ENCODE data around the gene GZMM. TPM values are rescaled to one million over a fixed set of nuclear protein-coding genes. Genes with fewer than 3 reads are reported as not detected.

Gene GZMM
- polyA plus RNA-seq, 1 of the 3 experiments (the other 2 are of a cell fraction): not detected

- H2AFZ ChIP-seq (ENCODE audit: low read depth): peak overlapping the region; percentile 52; the same call in 1 of the 2 replicates
- CTCF ChIA-PET: interaction anchor here (0.7 to 7.4 kb wide), 2 partner anchors 9 to 14 kb away, joined by 3 to 71 read pairs; no protein-coding TSS in a partner anchor
- H3K9ac ChIP-seq: no peak overlapping the region
These were observed 19.7 kb upstream of the GZMM start for GRCh38 chr19:524062-524674.

GRCh38 chr19:525029-525428 lies 18.8 kb upstream of the GZMM start:
- no peak for DNase-seq
- Histone ChIP-seq H3K27ac (ENCODE audit: low read depth in 2 of 2, low read length in 1 of 2) (no peak overlapping the region), H3K9me3 (no peaks in the 10 kb centered on the region), H3K4me1 (ENCODE audit: control insufficient read depth in 1 of 2, insufficient read depth in 2 of 2, low read depth in 1 of 2, low read length in 1 of 2) (peaks cover 0 to 7% of the 10 kb centered on the region in 2 experiments; a peak in 1 of 4 replicates), H3K9ac (no peak overlapping the region), H3K27me3 (ENCODE audit: insufficient read depth) (no peaks in the 10 kb centered on the region), H3F3A (replicated peaks; ENCODE audit: insufficient read depth) (no peaks in the 10 kb centered on the region), H2AFZ (ENCODE audit: low read depth) (no peak overlapping the region), H3K36me3 (replicated peaks in 1 of 2; ENCODE audit: control insufficient read depth in 1 of 2, insufficient read depth in 2 of 2, low read length in 1 of 2) (peaks cover 0 to 3% of the 10 kb centered on the region in 2 experiments), H3K9me2 (no peaks in the 10 kb centered on the region), H3K79me2 (ENCODE audit: insufficient read depth) (no peaks in the 10 kb centered on the region), H3K4me2 (no peak overlapping the region), H4K20me1 (ENCODE audit: insufficient read depth) (no peaks in the 10 kb centered on the region), H3K4me3 (ENCODE audit: low read depth in 2 of 2, low read length in 1 of 2) (no peak overlapping the region)
- CTCF ChIA-PET: interaction anchor here (7.4 kb wide), 1 partner anchor 15 kb away, joined by 71 read pairs; no protein-coding TSS in a partner anchor
- POLR2A ChIA-PET: no interaction called here
- 77% methylated on average over 8 of the region's 18 CpGs for WGBS (ENCODE audit: low lambda C conversion rate)
- no peak for TF ChIP-seq SIN3A (IDR thresholded peaks at IDR 0.05; ENCODE audit: borderline replicate concordance, low read depth, low read length)
- no peak for TF ChIP-seq MAX (IDR thresholded peaks at IDR 0.05; ENCODE audit: low read depth)
- no peak for TF ChIP-seq FOXJ3 (CRISPR knock-in tag; IDR thresholded peaks at IDR 0.05)
- no peak for TF ChIP-seq IRF3 (IDR thresholded peaks at IDR 0.05; ENCODE audit: low read depth, low read length)
- no peak for TF ChIP-seq RXRA (IDR thresholded peaks at IDR 0.05; ENCODE audit: borderline replicate concordance, low read depth)
- no peak for TF ChIP-seq RCOR1 (IDR thresholded peaks at IDR 0.05; ENCODE audit: low read length)
- no peak for TF ChIP-seq REST (IDR thresholded peaks at IDR 0.05; ENCODE audit: low read depth, low read length)
- TF ChIP-seq POLR2AphosphoS5 (IDR thresholded peaks at IDR 0.05; ENCODE audit: low read depth, low read length): no peak
- TF ChIP-seq JUND (IDR thresholded peaks at IDR 0.05): no peak
- no peak for TF ChIP-seq TAF1 (IDR thresholded peaks at IDR 0.05; ENCODE audit: borderline replicate concordance, low read depth, low read length)
- no peak for TF ChIP-seq FOXM1 (IDR thresholded peaks at IDR 0.05; ENCODE audit: low read depth)

More at GRCh38 chr19:524062-524674, 19.7 kb upstream of the GZMM start:
- POLR2A ChIA-PET: no interaction called here
- no peaks in the 10 kb centered on the region for H3F3A ChIP-seq (replicated peaks; ENCODE audit: insufficient read depth)
- no peak for TF ChIP-seq RXRA (IDR thresholded peaks at IDR 0.05; ENCODE audit: borderline replicate concordance, low read depth)
- no peak; the same call in 1 of the 2 replicates for TF ChIP-seq TAF1 (IDR thresholded peaks at IDR 0.05; ENCODE audit: borderline replicate concordance, low read depth, low read length)
- TF ChIP-seq SMC3 (IDR thresholded peaks at IDR 0.05; ENCODE audit: low read depth, low read length): no peak
- TF ChIP-seq PBX3 (IDR thresholded peaks at IDR 0.05): no peak
- TF ChIP-seq TCF12 (IDR thresholded peaks at IDR 0.05): no peak
- no peak for TF ChIP-seq YY1 (IDR thresholded peaks at IDR 0.05; ENCODE audit: low read depth)
- TF ChIP-seq JUND (IDR thresholded peaks at IDR 0.05): no peak
- TF ChIP-seq USF1 (IDR thresholded peaks at IDR 0.05; ENCODE audit: borderline replicate concordance, low read depth): no peak
- no peak for TF ChIP-seq GATA2 (CRISPR knock-in tag; IDR thresholded peaks at IDR 0.05)
- TF ChIP-seq MEF2A (IDR thresholded peaks at IDR 0.05; ENCODE audit: borderline replicate concordance, low read depth): no peak
- TF ChIP-seq SIN3A (IDR thresholded peaks at IDR 0.05; ENCODE audit: borderline replicate concordance, low read depth, low read length): no peak
- TF ChIP-seq TEAD4 (IDR thresholded peaks at IDR 0.05; ENCODE audit: borderline replicate concordance, insufficient read depth): no peak
- no peak for TF ChIP-seq MXI1 (IDR thresholded peaks at IDR 0.05; ENCODE audit: low read depth, low read length)
- TF ChIP-seq CHD2 (IDR thresholded peaks at IDR 0.05; ENCODE audit: low read length, partially characterized antibody): no peak
- no peaks in the 10 kb centered on the region for H3K9me3 ChIP-seq
- H3K79me2 ChIP-seq (ENCODE audit: insufficient read depth): no peaks in the 10 kb centered on the region
- no peaks in the 10 kb centered on the region for H3K27me3 ChIP-seq (ENCODE audit: insufficient read depth)
- no peak overlapping the region for H3K27ac ChIP-seq (ENCODE audit: low read depth in 2 of 2, low read length in 1 of 2)
- WGBS (ENCODE audit: low lambda C conversion rate): 8% methylated on average over 15 of the region's 29 CpGs
- H3K9me2 ChIP-seq: no peaks in the 10 kb centered on the region
- H4K20me1 ChIP-seq (ENCODE audit: insufficient read depth): no peaks in the 10 kb centered on the region
- peaks cover 0 to 7% of the 10 kb centered on the region in 2 experiments; a peak in 1 of 4 replicates for H3K4me1 ChIP-seq (ENCODE audit: control insufficient read depth in 1 of 2, insufficient read depth in 2 of 2, low read depth in 1 of 2, low read length in 1 of 2)
- H3K4me2 ChIP-seq: peak overlapping the region; percentile 48; the same call in 1 of the 2 replicates
- peak overlapping the region in 1 of 2 experiments; percentile 31; a peak in 1 of 4 replicates for H3K4me3 ChIP-seq (ENCODE audit: low read depth in 2 of 2, low read length in 1 of 2)
- peaks cover 3% of the 10 kb centered on the region in 2 experiments for H3K36me3 ChIP-seq (replicated peaks in 1 of 2; ENCODE audit: control insufficient read depth in 1 of 2, insufficient read depth in 2 of 2, low read length in 1 of 2)
- DNase-seq: peak; percentile 75
